Measurements from ENCODE around the gene PIGR. TPM values are rescaled to one million over a fixed set of nuclear protein-coding genes. Genes with fewer than 3 reads are reported as not detected.
"Not testable (repeated sequence)": the region's sequence is repeated elsewhere in the genome, so short reads cannot be mapped to it uniquely, and the experiment has no call there.

PIGR gene
- total RNA-seq, 1 donor from 2014 or later = not detected

GRCh38 chr1:206923961-206924557 is 22.2 kb downstream of the PIGR start:
- not testable (repeated sequence) for H3K27ac Mint-ChIP-seq; DNase-seq (ENCODE audit: low spot score); H3K9me3 Mint-ChIP-seq; H3K4me3 Mint-ChIP-seq (ENCODE audit: low read depth); H3K36me3 Mint-ChIP-seq (ENCODE audit: low read depth); H3K27me3 Mint-ChIP-seq (ENCODE audit: low read depth)
- intact Hi-C loops (cut with micrococcal nuclease) = loop anchor here (2.0 kb wide), 1 partner anchor 27 kb away; the partner anchor contains the start of gene IL24
- H3K4me1 Mint-ChIP-seq (ENCODE audit: low read depth) = peaks cover 25% of the 10 kb centered on the region

GRCh38 chr1:206923009-206923960 is 23.0 kb downstream of the PIGR start:
- no peaks in the 10 kb centered on the region for H3K9me3 Mint-ChIP-seq
- peaks cover 8% of the 10 kb centered on the region for H3K36me3 Mint-ChIP-seq (ENCODE audit: low read depth)
- H3K4me3 Mint-ChIP-seq (ENCODE audit: low read depth) = no peak overlapping the region
- H3K27me3 Mint-ChIP-seq (ENCODE audit: low read depth) = no peaks in the 10 kb centered on the region
- peaks cover 30% of the 10 kb centered on the region for H3K4me1 Mint-ChIP-seq (ENCODE audit: low read depth)
- peak; percentile 49 for DNase-seq (ENCODE audit: low spot score)
- H3K27ac Mint-ChIP-seq = no peak overlapping the region
- intact Hi-C loops (cut with micrococcal nuclease) = loop anchor here (2.0 kb wide), 1 partner anchor 26 kb away; the partner anchor contains the start of gene IL24

DNA sequence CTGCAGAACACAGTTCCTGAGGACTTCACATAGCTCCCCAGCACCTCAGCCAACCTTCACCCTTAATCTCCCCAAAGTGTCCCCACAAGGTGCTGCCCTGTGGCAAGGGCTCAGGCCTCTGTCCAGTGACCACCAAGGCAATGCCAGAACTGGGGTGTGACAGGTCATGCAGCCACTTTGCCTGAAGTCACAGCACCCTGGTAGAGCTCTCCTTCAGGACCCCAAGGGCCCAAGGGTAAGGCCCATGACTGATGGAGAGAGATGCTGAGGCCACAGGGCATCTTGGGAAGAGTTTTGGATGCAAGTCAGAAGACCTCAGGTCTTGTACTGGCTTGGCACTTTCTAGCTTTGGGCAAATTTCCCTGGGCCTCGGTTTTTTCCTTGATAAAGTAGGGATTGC is 23.7 kb downstream of the PIGR start:
- Mint-ChIP-seq H3K27me3 (ENCODE audit: low read depth) (no peaks in the 10 kb centered on the region), H3K9me3 (no peaks in the 10 kb centered on the region), H3K4me3 (ENCODE audit: low read depth) (peak overlapping the region; percentile 40), H3K4me1 (ENCODE audit: low read depth) (peaks cover 37% of the 10 kb centered on the region), H3K27ac (no peak overlapping the region), H3K36me3 (ENCODE audit: low read depth) (peaks cover 15% of the 10 kb centered on the region)
- intact Hi-C loops (cut with micrococcal nuclease) = loop anchor here (1.0 to 2.0 kb wide), 2 partner anchors 26 to 237 kb away; partner anchors contain the start of gene IL24
- no peak for DNase-seq (ENCODE audit: low spot score)

GRCh38 chr1:206921772-206922265 is 24.4 kb downstream of the PIGR start, which contains the start of gene FCMR:
Gene FCMR, minus strand, starts transcription at chr1:206921941. Its CDS starts 87 bp downstream, at chr1:206921854.
- H3K27ac Mint-ChIP-seq = no peak within 1 kb of the TSS
- peaks cover 19% of the 10 kb centered on the region for H3K36me3 Mint-ChIP-seq (ENCODE audit: low read depth)
- H3K27me3 Mint-ChIP-seq (ENCODE audit: low read depth) = no peaks in the 10 kb centered on the region
- DNase-seq (ENCODE audit: low spot score) = peak; percentile 36
- peak within 1 kb of the TSS; percentile 75 for H3K4me3 Mint-ChIP-seq (ENCODE audit: low read depth)
- H3K4me1 Mint-ChIP-seq (ENCODE audit: low read depth) = peaks cover 42% of the 10 kb centered on the region
- no peaks in the 10 kb centered on the region for H3K9me3 Mint-ChIP-seq
- intact Hi-C loops (cut with micrococcal nuclease) = loop anchor here (1.0 to 2.0 kb wide), 2 partner anchors 25 to 237 kb away; partner anchors contain the start of gene IL24

DNA sequence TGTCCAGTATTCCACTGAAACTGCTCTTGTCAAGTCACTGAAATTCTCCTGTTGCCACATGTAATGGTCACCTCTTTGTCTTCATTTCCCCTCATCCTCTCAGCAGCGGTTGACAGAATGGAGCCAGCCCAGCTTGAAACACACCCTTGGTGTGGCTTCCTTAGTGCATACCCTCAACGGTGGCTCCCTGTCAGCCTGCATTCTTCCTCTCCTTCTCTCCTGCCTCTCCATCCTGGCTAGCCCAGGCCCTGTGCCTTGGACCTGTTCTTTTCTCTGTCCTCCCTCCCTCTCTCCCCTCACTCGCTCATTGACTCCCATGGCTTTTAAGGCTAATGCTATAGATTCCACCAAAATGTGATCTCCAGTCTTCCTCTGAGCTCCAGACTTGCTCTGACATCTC is 28.2 kb downstream of the PIGR start:
- Mint-ChIP-seq H3K4me1 (ENCODE audit: low read depth) (peaks cover 62% of the 10 kb centered on the region), H3K36me3 (ENCODE audit: low read depth) (peaks cover 38% of the 10 kb centered on the region), H3K27me3 (ENCODE audit: low read depth) (no peaks in the 10 kb centered on the region), H3K27ac (peak overlapping the region; percentile 33), H3K4me3 (ENCODE audit: low read depth) (peak overlapping the region; percentile 2), H3K9me3 (no peaks in the 10 kb centered on the region)
- DNase-seq (ENCODE audit: low spot score) = no peak
- intact Hi-C loops (cut with micrococcal nuclease) = no loop called here

DNA sequence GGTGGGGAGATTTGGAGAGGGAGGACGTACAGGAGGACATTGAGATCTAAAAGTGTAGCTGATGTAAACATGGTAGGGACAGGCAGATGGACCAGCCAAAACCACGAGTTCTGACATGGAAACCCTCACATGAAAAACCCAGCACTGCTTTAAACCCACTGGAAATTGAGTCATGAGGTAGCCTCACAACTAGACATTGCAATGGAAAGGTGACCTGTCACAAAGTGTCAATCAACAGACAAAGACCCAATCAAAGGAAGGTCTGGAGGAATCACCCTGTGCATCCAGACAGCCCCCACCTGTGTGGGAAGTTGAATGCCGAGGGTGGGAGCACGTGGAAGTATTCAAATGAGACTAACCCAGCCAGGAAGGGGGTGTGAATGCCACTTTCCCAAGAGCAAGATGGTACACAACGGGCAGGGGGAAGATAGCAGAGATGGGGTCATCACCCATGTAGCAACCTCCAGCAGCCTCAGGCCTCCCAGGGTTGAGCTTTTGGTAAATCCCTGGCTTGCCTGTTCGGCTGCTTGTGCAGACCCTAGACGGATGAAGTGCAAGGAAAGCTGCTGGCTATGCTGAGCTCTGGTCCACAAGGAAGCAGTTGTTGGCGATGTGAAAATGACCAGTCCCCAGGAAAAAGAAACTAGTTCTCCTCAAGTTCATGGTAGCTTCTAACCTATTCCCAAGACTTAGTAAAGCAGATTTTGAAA is 30.1 kb downstream of the PIGR start:
- intact Hi-C loops (cut with micrococcal nuclease) = no loop called here
- H3K27me3 Mint-ChIP-seq (ENCODE audit: low read depth) = peaks cover 1% of the 10 kb centered on the region
- DNase-seq (ENCODE audit: low spot score) = no peak
- H3K27ac Mint-ChIP-seq = peak overlapping the region; percentile 18
- H3K9me3 Mint-ChIP-seq = no peaks in the 10 kb centered on the region
- H3K36me3 Mint-ChIP-seq (ENCODE audit: low read depth) = peaks cover 55% of the 10 kb centered on the region
- no peak overlapping the region for H3K4me3 Mint-ChIP-seq (ENCODE audit: low read depth)
- H3K4me1 Mint-ChIP-seq (ENCODE audit: low read depth) = peaks cover 59% of the 10 kb centered on the region

DNA sequence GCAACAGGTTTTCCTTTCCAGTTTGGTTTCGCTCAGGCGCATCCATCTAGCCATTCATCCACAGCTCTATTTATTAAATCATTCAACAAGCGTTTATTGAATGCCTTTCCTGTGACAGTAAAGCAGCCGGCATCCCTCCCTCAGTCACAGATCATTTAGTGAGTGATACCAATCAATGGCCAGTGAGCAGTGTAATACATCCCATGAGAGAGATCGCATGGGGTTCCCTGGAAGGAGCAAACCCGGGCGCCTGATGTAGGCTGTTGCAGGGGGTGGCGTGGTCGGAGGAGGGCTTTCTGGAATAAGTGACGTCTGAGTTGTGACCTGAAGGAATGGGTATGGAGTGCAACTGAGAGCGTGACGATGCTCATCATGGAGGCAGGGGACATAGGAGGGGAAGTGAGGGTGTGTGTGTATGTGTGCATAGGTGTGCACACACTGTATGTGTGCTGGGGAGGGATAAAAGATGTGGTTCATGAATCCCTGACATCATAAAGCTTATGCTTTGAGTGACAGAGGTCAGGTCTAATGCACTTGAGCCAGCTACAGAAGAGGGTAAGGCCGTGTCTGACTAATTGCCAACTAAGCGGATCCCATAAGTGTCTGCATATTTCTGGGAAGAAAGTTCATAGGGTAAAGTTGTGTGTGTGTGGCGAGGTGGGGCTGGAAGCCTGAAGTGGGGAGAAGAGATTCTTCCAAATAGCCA is 31.1 kb downstream of the PIGR start:
- Mint-ChIP-seq H3K4me3 (ENCODE audit: low read depth) (no peak overlapping the region), H3K36me3 (ENCODE audit: low read depth) (peaks cover 56% of the 10 kb centered on the region), H3K9me3 (no peaks in the 10 kb centered on the region), H3K4me1 (ENCODE audit: low read depth) (peaks cover 50% of the 10 kb centered on the region), H3K27ac (no peak overlapping the region), H3K27me3 (ENCODE audit: low read depth) (peaks cover 1% of the 10 kb centered on the region)
- DNase-seq (ENCODE audit: low spot score) = no peak
- intact Hi-C loops (cut with micrococcal nuclease) = no loop called here

GRCh38 chr1:206913766-206914537 is 32.3 kb downstream of the PIGR start:
- Mint-ChIP-seq H3K27ac (peak overlapping the region; percentile 12), H3K4me3 (ENCODE audit: low read depth) (no peak overlapping the region), H3K27me3 (ENCODE audit: low read depth) (peaks cover 2% of the 10 kb centered on the region), H3K4me1 (ENCODE audit: low read depth) (peaks cover 46% of the 10 kb centered on the region), H3K9me3 (no peaks in the 10 kb centered on the region), H3K36me3 (ENCODE audit: low read depth) (peaks cover 57% of the 10 kb centered on the region)
- DNase-seq (ENCODE audit: low spot score) = no peak
- intact Hi-C loops (cut with micrococcal nuclease) = loop anchor here (2.0 to 5.0 kb wide), 2 partner anchors 252 to 279 kb away; partner anchors contain the start of gene DYRK3

DNA sequence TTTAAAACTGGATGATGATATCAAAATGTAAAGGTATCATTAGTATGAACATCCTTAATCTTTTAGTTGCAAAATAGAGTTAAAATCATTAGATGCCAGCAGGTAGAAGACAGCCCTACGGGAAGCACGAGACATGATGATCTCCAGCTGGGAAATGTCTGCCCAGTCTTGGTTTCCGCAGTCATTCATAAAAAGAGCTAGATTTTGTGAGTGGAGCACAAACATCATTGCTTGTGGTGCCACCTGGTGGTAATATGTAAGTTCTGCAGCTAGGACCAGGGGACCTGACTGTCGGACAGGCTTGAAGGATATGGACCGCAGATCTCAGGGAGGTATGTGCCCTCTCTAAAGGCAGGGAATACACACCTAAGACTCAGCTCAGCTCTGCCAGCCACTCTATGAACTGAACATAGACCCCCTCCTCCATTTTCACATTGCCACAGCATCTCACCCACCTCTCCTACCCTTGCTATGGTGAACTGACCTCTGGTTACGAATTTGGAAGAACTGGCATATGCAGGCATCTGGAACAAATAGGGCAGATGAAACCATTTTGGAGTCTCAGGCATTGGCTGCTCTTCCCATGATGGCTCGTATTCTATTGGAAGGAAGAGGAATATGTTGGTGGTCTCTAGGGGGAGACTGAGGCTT is 33.7 kb downstream of the PIGR start:
- H3K27ac Mint-ChIP-seq = no peak overlapping the region
- peaks cover 11% of the 10 kb centered on the region for H3K27me3 Mint-ChIP-seq (ENCODE audit: low read depth)
- no peak overlapping the region for H3K4me3 Mint-ChIP-seq (ENCODE audit: low read depth)
- peaks cover 46% of the 10 kb centered on the region for H3K4me1 Mint-ChIP-seq (ENCODE audit: low read depth)
- DNase-seq (ENCODE audit: low spot score) = peak; percentile 54
- intact Hi-C loops (cut with micrococcal nuclease) = loop anchor here (1.0 to 5.0 kb wide), 3 partner anchors 103 to 278 kb away; partner anchors contain the start of gene DYRK3
- H3K36me3 Mint-ChIP-seq (ENCODE audit: low read depth) = peaks cover 60% of the 10 kb centered on the region
- no peaks in the 10 kb centered on the region for H3K9me3 Mint-ChIP-seq

DNA sequence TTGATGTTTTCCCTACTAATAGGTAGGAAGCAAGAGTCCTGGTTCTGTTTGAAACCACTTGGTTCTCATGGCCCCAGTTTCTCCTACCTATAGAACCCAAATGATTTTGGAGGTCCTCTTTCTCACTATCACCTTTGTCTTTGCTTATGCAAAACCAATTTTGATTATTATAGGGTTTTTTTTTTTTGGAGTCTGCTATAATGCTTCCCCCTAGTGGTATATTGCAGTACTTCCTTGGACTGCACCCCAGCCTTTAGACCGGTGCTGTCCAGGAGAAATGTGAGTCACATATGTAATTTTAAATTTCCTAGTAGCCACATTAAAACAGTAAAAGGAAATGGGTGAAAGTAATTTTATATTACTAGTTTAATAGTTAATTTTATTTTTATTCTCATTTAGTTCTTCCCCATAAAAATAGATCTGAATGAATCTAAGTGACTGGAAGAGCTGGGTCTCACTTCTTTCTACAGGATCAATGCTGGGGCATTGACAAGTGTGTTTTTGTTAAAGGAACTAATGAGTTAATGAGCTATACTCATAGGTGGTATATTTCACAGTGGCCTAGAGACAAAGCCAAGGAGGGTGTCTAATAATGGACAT is 35.1 kb downstream of the PIGR start:
- H3K9me3 Mint-ChIP-seq = no peaks in the 10 kb centered on the region

More for the DNA sequence above, 35.1 kb downstream of the PIGR start:
- Mint-ChIP-seq H3K27ac (no peak overlapping the region), H3K4me3 (ENCODE audit: low read depth) (no peak overlapping the region), H3K4me1 (ENCODE audit: low read depth) (peaks cover 39% of the 10 kb centered on the region), H3K27me3 (ENCODE audit: low read depth) (peaks cover 11% of the 10 kb centered on the region), H3K36me3 (ENCODE audit: low read depth) (peaks cover 56% of the 10 kb centered on the region)
- DNase-seq (ENCODE audit: low spot score) = no peak
- intact Hi-C loops (cut with micrococcal nuclease) = loop anchor here (1.0 to 5.0 kb wide), 5 partner anchors 14 to 249 kb away; partner anchors contain the start of genes IL20 and IL24

Data from activated T-helper 2 cell treated with anti-CD3 and anti-CD28 coated beads, Interferon-gamma antibody, Interleukin-2, Interleukin-4, amounts not matched to agents 10 μg/mL and 5 μg/mL and 100 μg/mL, durations not matched to agents 14 hours and 24 hours and 36 hours (primary cell).